H1 (cell line): ENCODE data around the gene TMBIM1.

Experiments used
- KDM1A ChIP-seq: fragments of 200-600, 300-600 bp; sonication (generic); IDR thresholded peaks from 2 replicates; pipeline ENCODE4 v1.7.1; 2016; ENCODE audit warnings: mild to moderate bottlenecking, low read length, borderline replicate concordance
- SAP30 ChIP-seq: fragments of 300-600 bp; sonication (generic); IDR thresholded peaks from 2 replicates; pipeline ENCODE4 v1.7.1; 2012; ENCODE audit warnings: low read length, moderate library complexity, mild to moderate bottlenecking, inconsistent platforms; ENCODE audit not compliant: insufficient read depth, insufficient replicate concordance
- TF ChIP-seq, protein P1 (sequence below), 3 experiments: IDR thresholded peaks; 1 replicate in 2 of 3; 2 replicates in 1 of 3; pipeline versions ENCODE4 v1.5.1 to v1.6.1; 2011; ENCODE audit warnings: low read length in 3 of 3, mild to moderate bottlenecking in 3 of 3, inconsistent platforms in 2 of 3, low read depth in 1 of 3, moderate library complexity in 1 of 3; ENCODE audit not compliant: insufficient read depth in 1 of 3; ENCODE audit errors: control extremely low read depth in 1 of 3

DNA sequence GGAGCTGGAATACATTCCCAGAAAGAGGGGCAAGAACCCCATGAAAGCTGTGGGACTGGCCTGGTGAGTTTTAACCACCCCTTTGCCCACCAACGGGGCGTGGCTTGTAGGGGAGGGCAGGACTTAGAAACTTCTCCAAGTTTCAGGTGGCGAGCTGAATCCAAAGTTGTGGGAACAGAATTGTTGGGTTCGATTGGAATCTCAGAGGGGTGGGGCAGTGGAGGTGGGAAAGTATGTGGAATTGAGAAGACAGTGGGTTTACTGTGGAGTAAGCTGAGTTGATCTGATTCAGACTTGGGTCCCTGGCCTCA lies 20.9 kb downstream of the TMBIM1 start:
- TF ChIP-seq, protein P1, sequence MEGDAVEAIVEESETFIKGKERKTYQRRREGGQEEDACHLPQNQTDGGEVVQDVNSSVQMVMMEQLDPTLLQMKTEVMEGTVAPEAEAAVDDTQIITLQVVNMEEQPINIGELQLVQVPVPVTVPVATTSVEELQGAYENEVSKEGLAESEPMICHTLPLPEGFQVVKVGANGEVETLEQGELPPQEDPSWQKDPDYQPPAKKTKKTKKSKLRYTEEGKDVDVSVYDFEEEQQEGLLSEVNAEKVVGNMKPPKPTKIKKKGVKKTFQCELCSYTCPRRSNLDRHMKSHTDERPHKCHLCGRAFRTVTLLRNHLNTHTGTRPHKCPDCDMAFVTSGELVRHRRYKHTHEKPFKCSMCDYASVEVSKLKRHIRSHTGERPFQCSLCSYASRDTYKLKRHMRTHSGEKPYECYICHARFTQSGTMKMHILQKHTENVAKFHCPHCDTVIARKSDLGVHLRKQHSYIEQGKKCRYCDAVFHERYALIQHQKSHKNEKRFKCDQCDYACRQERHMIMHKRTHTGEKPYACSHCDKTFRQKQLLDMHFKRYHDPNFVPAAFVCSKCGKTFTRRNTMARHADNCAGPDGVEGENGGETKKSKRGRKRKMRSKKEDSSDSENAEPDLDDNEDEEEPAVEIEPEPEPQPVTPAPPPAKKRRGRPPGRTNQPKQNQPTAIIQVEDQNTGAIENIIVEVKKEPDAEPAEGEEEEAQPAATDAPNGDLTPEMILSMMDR (IDR thresholded peaks at IDR 0.05; ENCODE audit: control extremely low read depth in 1 of 3, insufficient read depth in 1 of 3, low read depth in 1 of 3, low read length in 3 of 3): no peak
- TF ChIP-seq SAP30 (no peak), KDM1A (no peak)
